C4-2B (cell line): ENCODE data around the gene ROS1.

Source experiments
- ZFX ChIP-seq: fragments of 450-650 bp; IDR thresholded peaks from 2 replicates; pipeline ENCODE4 v1.6.1; 2017
- TF ChIP-seq, protein P1 (sequence below): fragments of 450-650 bp; conservative IDR thresholded peaks from 2 replicates; pipeline ENCODE4 v1.5.1; 2017; ENCODE audit warnings: mild to moderate bottlenecking

- TF ChIP-seq, protein P1, sequence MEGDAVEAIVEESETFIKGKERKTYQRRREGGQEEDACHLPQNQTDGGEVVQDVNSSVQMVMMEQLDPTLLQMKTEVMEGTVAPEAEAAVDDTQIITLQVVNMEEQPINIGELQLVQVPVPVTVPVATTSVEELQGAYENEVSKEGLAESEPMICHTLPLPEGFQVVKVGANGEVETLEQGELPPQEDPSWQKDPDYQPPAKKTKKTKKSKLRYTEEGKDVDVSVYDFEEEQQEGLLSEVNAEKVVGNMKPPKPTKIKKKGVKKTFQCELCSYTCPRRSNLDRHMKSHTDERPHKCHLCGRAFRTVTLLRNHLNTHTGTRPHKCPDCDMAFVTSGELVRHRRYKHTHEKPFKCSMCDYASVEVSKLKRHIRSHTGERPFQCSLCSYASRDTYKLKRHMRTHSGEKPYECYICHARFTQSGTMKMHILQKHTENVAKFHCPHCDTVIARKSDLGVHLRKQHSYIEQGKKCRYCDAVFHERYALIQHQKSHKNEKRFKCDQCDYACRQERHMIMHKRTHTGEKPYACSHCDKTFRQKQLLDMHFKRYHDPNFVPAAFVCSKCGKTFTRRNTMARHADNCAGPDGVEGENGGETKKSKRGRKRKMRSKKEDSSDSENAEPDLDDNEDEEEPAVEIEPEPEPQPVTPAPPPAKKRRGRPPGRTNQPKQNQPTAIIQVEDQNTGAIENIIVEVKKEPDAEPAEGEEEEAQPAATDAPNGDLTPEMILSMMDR = no peak
- no peak for TF ChIP-seq ZFX
Observed at GRCh38 chr6:117397536-117398227, 28.1 kb downstream of the ROS1 start.
